Hematopoietic multipotent progenitor cell treated with erythropoietin and hydrocortisone succinate and interleukin-3 and kit ligand, for 8 days (in vitro differentiated cells): ENCODE results near the gene DEPP1.

Experiments
- DNase-seq: peaks from one replicate; pipeline ENCODE4 v3.0.0-alpha.2; 2015

Gene DEPP1

DNA sequence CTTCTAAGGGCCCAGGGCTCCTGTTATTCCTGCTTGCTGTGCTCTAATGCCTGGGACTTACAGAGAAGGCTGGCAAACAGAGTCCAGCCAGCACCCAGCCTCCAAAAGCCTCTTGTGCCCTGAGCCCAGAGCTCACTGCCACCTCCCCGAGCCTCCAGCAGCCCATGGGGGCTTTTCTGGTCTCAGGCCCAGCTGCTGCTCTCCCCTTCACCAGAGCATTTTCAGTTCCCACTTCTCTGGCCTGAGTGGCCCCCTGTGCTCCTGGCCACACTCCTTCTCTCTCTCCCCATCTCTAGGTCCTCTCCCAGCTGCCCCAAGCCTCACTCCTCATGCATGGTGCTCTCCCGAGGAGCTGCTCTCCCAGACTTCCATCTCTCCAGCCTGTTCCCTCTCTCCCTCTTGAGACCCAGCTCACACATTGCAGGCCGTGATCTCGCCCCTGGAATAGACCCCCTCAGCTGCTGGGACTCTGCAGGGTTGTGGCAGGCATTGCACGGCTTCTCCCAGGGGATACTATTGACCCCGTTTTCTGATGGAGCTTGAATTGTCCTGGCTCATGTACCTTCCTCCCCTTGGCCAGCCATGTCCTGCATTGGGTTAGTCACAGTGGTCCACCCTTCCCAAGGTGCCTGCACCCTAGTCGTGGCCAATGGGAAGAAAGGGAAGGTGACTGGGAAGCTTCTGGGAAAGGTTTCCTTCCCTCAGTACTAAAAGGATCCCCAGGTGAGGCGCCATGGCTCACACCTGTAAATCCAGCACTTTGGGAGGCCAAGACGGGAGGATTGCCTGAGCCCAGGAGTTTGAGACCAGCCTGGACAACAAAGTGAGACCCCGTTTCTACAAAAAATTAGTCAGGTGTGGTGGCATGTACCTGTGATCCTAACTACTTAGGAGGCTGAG is 28.0 kb downstream of the DEPP1 start:
- no peak for DNase-seq

DNA sequence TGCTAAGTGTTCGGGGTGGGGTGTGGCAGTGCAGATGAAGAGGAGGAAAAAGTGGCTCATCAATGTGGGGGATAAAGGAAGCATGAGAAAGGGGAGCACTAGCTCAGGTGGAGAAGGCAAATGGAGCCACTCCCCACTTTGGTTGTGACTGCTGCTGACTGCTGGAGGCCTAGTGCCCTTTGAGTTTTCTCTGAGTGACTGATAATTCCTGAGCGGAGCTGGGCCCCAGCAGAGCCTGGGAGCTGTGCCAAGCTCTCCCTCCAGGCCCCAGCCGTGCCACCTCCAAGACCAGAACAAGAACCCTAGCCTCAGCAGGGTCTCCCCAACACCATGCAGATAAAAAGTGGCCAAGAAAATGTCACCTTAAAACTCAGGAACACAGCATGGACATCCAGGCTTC is 28.7 kb downstream of the DEPP1 start:
- DNase-seq: no peak

DNA sequence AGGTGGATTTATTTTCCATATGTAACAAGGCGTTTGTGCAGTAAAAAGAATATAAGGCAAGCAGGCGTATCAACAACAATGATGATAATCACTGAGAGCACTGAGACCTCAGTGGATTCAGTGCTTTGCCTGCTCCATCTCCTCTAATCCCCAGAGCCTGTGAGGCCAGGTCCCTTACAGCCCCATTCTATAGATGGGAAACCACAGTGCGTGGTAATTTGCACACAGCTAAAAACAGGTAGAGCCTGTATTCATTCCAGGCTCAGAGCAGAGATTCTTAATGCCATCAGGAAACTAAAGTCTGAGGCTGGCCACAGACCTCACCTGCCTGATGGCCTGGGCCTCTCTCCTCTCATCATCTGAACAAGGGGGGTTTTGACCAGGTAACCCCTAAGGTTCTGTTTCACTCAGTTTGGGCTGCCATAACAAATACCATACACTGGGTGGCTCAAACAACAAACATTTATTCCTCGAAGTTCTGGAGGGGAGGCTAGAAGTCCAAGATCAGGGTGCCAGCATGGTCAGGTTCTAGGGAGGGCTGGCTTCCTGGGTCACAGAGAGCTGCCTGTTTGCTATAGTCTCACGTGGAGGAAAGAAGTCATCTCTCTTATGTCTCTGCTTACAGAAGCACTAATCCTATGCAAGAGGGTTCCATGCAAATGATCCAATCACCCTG is 29.3 kb downstream of the DEPP1 start:
- DNase-seq: no peak

DNA sequence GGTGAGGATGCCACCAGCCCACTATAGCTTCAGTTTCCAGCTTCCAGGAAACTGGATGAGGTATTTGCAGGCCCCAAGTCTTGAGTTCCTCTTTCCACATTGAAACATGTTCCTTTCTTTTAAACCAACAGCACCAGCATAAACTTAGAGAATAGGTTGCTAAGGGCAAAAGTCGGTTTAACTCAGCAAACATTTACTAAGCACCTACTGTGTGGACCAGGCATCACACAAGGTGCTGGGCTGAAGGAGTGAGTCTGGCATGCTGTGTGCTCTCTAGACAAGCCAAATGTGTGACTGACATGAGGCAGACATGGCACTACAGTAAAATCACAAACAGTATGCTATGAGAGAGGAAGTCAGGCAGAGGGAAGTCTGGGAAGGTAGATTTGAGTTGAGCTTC is 30.0 kb downstream of the DEPP1 start:
- no peak for DNase-seq

DNA sequence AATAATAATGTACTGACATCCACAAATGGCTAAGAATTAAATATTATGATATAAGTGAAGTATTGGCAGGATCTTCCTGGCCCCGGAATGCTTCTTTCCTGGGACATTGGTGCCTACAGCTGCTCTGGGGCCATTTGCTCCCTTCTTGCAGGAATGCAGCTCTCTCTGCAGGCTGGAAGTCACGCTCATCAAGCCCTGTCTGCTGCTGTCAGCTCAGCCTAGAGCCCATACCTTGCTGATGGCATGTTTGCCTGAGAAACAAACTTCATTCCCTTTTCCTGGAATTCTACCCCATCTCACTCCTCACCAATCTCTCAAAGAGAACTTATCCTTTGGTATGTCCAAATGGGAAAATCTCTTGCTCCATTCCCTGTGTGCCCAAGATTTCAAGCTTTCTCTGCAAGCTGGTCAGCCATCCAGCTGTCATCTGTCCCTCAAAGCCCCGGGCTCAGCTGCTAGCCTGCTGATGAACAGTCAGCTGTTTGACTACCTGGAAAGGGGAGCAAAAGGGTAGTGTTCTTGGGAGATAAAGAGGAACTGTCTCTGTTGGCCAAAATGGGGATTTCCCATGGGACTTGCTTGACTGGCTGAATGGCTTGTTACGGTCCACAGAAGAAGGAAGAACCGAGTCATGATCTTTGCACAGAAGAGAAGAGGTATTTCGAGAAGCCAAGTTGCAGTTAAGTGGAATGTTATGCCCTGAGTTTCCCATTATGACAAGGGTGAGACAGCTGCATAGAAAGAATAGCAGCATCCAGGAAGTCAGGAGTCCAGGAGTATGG is 31.0 kb downstream of the DEPP1 start:
- DNase-seq: no peak

DNA sequence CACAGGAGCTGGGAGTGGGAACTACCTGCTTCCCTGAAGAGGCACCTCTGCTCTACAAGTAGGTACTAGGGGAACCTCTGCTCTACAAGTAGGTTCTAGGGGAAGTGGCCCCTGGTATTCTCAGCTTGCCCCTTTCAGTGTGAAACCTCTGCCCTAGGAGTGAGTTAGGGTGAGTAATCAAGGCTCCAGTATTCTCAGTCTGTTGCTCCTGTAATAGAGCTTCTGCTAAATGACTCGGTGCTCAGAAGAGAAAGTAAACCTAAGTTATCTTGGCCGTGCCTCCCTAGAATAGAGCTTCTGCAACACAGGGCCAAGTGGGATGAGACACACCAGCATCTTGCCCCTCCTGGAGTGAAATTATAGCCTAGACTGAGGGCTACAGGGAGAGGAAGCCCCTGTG is 32.4 kb downstream of the DEPP1 start:
- DNase-seq: no peak

DNA sequence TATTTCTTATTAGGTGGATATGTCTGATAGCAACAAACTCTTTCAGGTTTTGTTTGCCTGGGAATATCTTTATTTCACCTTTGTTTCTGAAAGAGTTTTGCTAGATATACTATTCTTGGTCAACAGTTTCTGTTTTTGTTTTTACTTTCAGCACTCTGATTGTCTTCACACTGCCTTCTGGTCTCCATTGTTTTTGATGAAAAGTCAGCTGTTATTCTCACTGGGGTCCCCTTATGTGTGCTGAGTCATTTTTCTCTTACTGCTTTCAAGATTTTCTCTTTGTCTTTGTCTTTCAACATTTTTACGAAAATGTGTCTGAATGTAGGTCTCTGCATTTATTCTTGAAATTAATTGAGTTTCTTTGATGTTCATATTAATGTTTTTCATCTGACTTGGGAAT is 34.3 kb downstream of the DEPP1 start:
- no peak for DNase-seq

DNA sequence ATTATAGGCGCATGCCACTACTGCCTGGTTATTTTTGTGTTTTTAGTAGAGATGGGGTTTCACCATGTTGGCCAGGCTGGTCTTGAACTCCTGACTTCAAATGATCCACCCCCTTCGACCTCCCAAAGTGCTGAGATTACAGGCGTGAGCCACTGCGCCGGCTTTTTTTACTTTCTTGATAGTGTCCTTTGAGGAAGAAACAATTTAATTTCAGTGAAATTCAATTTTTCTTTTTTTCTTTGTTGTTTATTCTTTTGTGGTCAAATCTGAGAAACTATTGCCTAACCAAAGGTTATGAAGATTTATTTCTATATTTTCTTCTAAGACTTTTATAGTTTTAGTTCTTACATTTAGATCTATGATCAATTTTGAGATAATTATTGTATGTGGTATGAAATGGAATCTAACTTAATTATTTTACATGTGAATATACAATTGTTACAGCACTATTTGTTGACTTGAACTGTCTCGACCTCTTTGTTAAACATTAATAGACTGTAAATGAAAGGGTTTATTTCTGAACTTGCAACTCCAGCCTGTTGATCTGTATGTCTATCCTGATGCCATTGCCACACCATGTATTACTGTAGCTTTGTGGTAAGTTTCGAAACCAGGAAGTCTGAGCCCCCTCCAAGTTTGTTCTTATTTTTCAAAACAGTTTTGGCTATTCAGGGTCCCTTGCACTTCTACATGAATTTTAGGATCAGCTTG is 38.8 kb downstream of the DEPP1 start:
- no peak for DNase-seq

DNA sequence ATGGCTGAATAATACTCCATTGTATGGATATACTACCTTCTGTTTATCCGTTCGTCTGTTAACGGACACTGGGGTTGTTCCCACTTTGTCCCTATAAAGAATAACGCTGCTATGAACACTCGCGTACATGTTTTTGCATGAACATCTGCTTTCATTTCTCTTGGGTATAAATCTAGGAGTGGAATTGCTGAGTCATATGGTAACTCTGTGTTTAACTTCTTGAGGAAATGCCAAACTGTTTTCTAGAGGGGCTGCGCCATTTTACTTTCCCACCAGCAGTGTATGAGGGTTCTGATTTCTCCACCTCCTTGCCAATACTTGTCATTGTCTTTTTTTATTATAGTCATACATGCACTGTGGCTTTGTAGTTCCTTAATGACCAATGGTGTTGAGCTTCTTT is 39.7 kb downstream of the DEPP1 start:
- no peak for DNase-seq

DNA sequence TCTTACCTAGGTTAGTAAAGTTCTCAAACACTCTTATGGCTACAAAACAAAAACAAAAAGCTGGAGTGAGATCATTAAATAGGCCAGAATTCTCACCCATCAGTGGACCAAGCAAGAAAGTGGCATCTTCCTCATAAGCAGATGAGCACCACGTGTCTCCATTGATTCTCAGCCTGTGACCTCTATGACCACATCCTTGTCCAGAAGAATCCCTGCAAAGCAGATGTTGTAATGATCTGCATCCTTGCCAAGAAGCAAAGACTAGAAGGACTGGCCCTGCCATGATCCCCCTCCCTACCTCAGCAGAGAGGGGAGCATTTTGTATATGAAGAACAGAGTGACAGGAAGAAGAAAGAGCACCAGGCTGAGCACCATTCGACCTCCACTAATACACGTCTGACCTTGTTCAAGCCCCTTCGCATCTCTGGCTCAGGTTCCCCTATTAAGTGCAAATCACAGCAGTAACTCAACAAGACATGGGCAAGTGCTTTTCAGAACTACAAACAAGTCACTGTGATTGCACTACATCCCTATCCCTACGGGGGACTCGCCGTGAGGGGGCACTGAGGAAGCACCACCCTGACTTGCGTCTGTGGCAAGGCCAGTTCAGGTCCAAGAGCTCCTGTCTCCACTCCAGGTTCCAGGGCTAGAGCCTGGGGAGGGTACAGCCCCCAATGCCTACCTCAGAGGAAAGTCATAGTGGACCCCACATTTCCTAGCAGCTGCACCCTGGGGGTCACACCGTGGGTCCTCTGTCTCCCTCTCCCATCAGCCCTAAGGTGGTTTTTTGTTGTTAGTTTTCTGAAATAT is 41.2 kb downstream of the DEPP1 start:
- no peak for DNase-seq

DNA sequence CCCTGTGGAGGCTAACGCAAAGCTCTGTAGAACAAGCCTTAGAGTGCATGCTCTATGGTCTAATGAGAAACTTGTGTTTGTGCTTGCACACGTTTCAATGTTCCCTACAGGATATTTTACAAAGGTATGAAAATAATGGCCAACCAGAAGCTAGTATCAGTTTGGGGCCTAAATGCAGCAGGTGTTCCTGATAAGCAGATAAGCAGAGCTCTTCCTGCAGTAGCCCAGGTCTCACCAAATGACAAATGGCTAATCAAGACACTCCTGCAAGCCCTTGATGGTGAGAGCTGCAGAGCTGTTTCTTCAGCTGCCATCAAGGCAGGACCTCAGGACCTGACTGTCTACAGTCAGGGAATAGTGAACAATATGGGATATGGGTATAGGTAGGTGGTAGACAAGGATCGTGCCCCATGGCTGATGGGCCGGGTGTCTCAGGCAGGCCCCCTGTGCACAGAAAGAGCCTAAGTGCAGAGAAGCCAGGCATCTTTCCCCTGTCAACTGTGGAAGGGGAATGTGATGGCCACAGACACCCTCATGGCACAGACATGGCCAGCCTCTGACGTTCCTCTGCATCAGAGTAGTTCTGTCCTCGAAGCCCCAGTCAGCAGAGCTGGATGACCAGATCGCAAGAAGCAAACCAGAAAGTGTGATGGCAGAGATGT is 42.2 kb downstream of the DEPP1 start:
- DNase-seq: no peak

DNA sequence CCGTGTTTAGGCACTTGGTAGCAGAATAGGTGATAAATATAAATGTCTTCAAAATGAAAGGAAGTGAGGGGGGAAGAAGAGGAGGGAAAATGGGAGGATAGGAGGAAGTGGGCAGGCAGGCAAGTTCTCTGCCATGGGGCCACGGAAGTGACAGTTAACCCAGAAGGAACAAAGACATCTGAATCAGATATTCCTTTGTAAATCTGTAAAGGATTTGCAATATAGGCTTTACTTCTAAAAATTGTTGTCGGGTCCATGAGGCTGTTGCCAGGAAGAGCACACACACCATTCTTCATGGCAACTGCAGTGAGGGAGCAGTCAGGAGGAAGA is 42.7 kb downstream of the DEPP1 start:
- no peak for DNase-seq

DNA sequence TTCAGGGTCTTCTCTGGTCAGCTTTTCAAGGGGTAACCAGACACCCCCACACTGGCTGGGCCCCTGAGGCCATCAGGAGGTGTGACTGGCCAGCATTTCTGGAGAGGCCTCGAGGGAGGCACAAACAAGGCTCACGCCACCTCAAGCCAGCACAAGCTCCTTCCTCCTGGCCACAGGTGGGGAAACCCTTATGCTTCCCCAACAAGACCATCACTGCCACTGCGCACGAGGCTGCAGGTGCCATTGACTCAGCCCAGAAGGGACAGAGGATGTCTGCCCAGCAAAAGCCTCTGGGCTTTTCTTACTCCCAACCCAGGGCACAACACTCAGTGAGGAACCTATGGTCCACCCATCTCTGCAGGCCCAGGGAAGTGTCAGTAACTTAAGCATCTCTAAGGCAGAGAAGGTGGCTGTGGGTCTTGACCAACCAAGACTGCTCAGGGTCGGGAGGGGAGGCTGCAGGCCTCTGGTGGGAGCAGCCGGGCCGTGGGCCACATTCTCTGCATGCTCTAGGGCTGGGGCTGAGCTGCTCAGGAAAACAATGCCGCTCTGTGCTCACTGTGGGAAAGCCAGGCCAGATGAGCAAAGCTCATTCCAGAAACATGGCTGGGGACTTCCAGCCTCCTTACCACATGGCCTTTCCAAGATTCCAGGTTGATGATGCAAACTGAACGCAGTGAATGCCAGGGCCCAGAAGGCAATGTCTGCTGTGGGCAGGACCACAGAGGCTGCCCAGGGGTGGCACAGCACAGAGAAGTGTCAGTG is 43.2 kb downstream of the DEPP1 start:
- DNase-seq: no peak

DNA sequence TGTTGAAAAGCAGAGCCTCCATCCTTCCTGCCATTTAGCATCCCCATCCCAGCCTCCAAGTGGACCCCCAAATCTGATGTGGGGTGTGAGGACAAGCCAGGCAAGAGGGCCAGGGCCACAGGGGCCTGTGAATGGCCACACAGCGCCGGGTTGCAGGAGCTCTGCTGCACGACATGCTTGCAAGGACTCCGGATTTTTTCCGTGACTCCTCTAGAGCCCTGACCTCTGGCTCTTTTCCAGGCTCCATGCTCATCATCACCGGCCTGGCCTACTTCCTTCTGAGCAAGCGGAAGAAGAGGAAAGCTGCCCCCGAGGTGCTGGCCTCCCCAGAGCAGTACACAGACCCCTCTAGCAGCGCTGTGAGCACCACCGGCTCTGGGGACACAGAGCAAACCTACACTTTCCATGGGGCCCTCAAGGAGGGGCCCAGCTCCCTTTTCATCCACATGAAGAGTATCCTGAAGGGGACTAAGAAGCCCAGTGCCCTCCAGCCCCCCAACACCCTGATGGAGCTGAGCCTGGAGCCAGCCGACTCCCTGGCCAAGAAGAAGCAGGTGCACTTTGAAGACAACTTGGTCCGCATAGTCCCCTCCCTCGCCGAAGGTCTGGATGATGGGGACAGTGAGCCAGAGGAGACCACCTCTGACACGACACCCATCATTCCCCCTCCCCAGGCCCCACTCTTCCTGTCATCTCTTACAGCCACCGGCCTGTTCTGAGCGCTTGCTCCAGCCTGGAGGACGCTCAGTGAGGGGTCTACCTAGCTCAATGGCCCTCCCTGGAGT is 44.0 kb downstream of the DEPP1 start:
- DNase-seq: no peak

DNA sequence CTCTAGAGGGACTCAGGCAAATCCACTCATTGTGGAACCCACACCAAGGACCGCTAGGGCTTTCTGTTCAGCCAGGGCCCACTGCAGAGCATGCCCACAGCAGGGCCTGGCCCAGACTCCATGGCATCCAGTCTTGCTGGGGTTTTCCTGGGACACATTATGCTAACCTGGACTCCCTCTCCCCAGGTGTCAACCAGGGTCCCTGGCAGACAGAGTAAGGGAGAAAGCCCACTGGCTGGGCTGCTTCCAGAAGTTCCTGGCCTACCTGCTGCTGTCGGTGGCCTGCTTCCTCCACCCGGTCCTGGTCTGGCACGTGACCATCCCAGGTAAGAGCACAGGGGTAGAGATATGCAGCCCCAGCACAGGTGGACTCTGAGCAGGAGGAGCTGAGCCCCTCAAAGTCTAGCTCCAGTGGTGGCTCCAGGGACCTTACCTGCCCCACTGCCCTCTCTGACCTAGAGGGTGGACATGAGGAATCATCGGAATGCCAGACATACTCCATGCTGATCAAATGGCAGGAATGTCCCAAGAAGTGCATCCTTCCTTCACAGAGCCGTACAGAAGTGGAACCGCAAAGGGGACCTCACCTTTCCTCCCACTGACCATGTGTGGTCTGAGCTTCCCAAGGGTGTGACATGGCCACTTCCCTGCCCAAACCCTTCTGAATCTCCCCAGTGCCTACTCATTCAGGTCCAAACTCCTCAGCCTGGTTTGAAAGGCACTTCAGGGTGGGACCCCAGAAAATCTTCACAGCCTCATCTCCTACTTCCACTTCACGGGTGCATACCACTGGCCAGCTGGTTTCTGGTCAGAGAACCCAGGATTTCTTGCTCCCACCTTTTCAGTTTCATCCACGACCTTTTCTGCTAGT is 44.9 kb downstream of the DEPP1 start:
- no peak for DNase-seq

DNA sequence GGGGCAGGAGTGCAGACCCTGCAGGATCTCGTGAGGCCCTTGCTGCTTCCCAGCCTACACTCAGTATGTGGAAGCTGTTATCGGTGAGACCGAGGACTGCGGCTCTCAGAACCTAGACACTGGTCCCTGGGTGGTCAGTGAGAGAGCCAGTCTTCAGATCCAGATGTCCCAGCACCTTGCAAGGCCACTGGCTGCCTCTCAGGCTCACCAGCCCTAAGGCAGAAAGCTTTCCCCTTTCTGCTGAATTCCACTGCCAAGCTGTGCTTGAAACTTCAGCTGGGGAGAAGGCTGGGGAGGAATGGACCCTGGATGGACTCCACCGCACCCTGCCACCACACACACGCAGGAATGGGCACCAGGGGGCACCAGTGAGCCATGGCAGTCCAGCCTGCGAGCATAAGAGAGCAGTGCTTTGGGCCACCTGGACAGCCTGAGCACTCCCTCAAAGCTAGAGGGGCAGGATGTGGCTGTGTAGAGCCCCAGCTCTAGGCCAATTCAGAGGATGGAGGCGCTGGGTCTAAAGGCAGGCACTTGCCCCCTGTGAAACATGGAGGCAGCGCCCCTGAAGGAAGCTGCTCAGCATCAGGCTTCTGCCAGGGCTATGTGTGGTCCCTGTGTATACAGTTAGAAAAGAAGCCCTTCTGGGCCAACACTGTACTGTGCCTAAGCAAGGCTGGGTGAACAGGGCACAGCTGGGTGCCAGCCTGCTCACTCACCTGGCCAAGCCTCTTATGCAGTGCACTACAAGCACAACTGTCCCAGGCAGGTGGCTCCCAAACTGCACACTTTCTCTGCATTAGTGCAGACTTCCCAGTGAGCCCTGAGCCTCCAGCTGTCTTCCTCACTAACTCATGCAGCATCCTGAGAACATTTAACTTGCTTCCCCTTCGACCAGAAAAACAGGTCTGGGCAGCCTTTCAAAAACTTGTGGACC is 45.8 kb downstream of the DEPP1 start:
- DNase-seq: peak; percentile 70

DNA sequence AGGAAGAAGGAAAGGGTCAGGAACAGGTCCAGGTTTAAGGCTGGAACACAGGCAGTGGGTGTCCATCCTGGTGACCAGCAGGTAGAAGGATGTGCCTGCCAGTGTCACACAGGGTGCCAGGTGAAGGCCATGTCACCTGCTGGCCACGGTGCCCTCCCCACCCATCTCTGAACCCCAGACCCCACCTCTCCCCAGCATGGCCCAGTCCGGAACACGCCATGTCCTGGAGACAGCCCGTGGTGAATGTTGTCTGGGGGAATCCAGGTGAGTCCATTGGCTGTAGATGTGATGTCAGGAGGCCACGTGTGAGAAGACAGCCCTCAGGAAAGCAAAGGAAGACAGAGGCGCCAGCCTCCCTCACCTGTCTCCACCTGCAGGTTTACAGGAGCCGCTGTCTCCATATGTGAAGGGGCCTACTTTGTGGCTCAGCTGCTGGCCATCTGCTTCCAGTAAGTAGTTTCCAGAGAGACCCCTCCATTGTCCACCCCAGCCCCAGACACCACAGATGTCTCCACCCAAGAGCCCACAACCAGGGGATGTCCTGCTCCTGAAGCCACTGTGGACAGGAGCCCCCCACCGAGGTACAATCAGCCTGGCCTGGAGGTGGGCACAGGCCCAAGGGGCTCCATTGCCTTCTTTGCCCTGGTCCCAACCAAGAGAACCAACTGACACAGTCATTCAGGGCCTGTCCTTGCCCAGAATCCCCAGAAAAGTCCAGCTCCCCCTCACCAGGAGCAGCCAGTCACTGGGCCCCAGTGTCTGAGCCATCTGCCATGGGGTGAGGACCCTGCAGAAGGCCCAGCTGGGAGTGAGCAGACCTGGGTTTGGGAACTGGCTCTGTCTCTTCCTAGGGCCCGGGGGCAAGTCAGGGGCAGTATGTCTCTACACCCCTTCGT is 46.7 kb downstream of the DEPP1 start:
- no peak for DNase-seq
